ENCODE measurements around the gene IMMP2L.

IMMP2L gene

GRCh38 chr7:110759069-110759468 lies 803.2 kb downstream of the IMMP2L start:
- H3K9me3 ChIP-seq (ENCODE audit: control insufficient read depth in 2 of 2, low read length in 2 of 2), result no peaks in the 10 kb centered on the region
- H3K9ac ChIP-seq (ENCODE audit: low read length in 2 of 2), result no peak overlapping the region
- no peak overlapping the region for H3K4me3 ChIP-seq (ENCODE audit: low read length in 2 of 2)
- H3K36me3 ChIP-seq (ENCODE audit: control insufficient read depth in 2 of 2, insufficient read depth in 2 of 2, low read length in 2 of 2), result no peaks in the 10 kb centered on the region
- no peaks in the 10 kb centered on the region for H3K27me3 ChIP-seq (ENCODE audit: control insufficient read depth in 1 of 2, insufficient read depth in 2 of 2, low read length in 2 of 2)
- H3K27ac ChIP-seq (ENCODE audit: low read length), result no peak overlapping the region
- H3K4me1 ChIP-seq (ENCODE audit: control insufficient read depth, insufficient read depth, low read length), result no peaks in the 10 kb centered on the region

- Histone ChIP-seq H3K27me3 (ENCODE audit: control insufficient read depth in 1 of 2, insufficient read depth in 2 of 2, low read length in 2 of 2) (no peaks in the 10 kb centered on the region), H3K36me3 (ENCODE audit: control insufficient read depth in 2 of 2, insufficient read depth in 2 of 2, low read length in 2 of 2) (no peaks in the 10 kb centered on the region), H3K4me1 (ENCODE audit: control insufficient read depth, insufficient read depth, low read length) (no peaks in the 10 kb centered on the region), H3K9me3 (ENCODE audit: control insufficient read depth in 2 of 2, low read length in 2 of 2) (no peaks in the 10 kb centered on the region), H3K27ac (ENCODE audit: low read length) (no peak overlapping the region), H3K9ac (ENCODE audit: low read length in 2 of 2) (no peak overlapping the region), H3K4me3 (ENCODE audit: low read length in 2 of 2) (no peak overlapping the region)
These were observed 807.6 kb downstream of the IMMP2L start for GRCh38 chr7:110754649-110755048.

GRCh38 chr7:110750931-110751605 lies 811.2 kb downstream of the IMMP2L start:
- H3K9me3 ChIP-seq (ENCODE audit: control insufficient read depth in 2 of 2, low read length in 2 of 2), result peaks cover 0 to 4% of the 10 kb centered on the region in 2 donors
- H3K27me3 ChIP-seq (ENCODE audit: control insufficient read depth in 1 of 2, insufficient read depth in 2 of 2, low read length in 2 of 2), result no peaks in the 10 kb centered on the region
- no peaks in the 10 kb centered on the region for H3K4me1 ChIP-seq (ENCODE audit: control insufficient read depth, insufficient read depth, low read length)
- no peak overlapping the region for H3K4me3 ChIP-seq (ENCODE audit: low read length in 2 of 2)
- H3K36me3 ChIP-seq (ENCODE audit: control insufficient read depth in 2 of 2, insufficient read depth in 2 of 2, low read length in 2 of 2), result no peaks in the 10 kb centered on the region
- no peak overlapping the region for H3K27ac ChIP-seq (ENCODE audit: low read length)
- no peak overlapping the region for H3K9ac ChIP-seq (ENCODE audit: low read length in 2 of 2)

- H3K9me3 ChIP-seq (ENCODE audit: control insufficient read depth in 2 of 2, low read length in 2 of 2), result no peaks in the 10 kb centered on the region
- H3K9ac ChIP-seq (ENCODE audit: low read length in 2 of 2), result no peak overlapping the region
- no peaks in the 10 kb centered on the region for H3K27me3 ChIP-seq (ENCODE audit: control insufficient read depth in 1 of 2, insufficient read depth in 2 of 2, low read length in 2 of 2)
These were observed 829.1 kb downstream of the IMMP2L start for GRCh38 chr7:110733221-110733620.

GRCh38 chr7:110724811-110725210 lies 837.5 kb downstream of the IMMP2L start:
- no peak overlapping the region for H3K27ac ChIP-seq (ENCODE audit: low read length)
- H3K4me1 ChIP-seq (ENCODE audit: control insufficient read depth, insufficient read depth, low read length), result no peaks in the 10 kb centered on the region
- H3K4me3 ChIP-seq (ENCODE audit: low read length in 2 of 2), result no peak overlapping the region
- H3K9me3 ChIP-seq (ENCODE audit: control insufficient read depth in 2 of 2, low read length in 2 of 2), result no peaks in the 10 kb centered on the region
- H3K27me3 ChIP-seq (ENCODE audit: control insufficient read depth in 1 of 2, insufficient read depth in 2 of 2, low read length in 2 of 2), result no peaks in the 10 kb centered on the region
- no peaks in the 10 kb centered on the region for H3K36me3 ChIP-seq (ENCODE audit: control insufficient read depth in 2 of 2, insufficient read depth in 2 of 2, low read length in 2 of 2)
- H3K9ac ChIP-seq (ENCODE audit: low read length in 2 of 2), result no peak overlapping the region

More at GRCh38 chr7:110733221-110733620, 829.1 kb downstream of the IMMP2L start:
- H3K27ac ChIP-seq (ENCODE audit: low read length), result no peak overlapping the region
- no peaks in the 10 kb centered on the region for H3K36me3 ChIP-seq (ENCODE audit: control insufficient read depth in 2 of 2, insufficient read depth in 2 of 2, low read length in 2 of 2)
- H3K4me3 ChIP-seq (ENCODE audit: low read length in 2 of 2), result no peak overlapping the region
- no peaks in the 10 kb centered on the region for H3K4me1 ChIP-seq (ENCODE audit: control insufficient read depth, insufficient read depth, low read length)

GRCh38 chr7:110721395-110721794 lies 840.9 kb downstream of the IMMP2L start:
- Histone ChIP-seq H3K27ac (ENCODE audit: low read length) (no peak overlapping the region), H3K36me3 (ENCODE audit: control insufficient read depth in 2 of 2, insufficient read depth in 2 of 2, low read length in 2 of 2) (no peaks in the 10 kb centered on the region), H3K27me3 (ENCODE audit: control insufficient read depth in 1 of 2, insufficient read depth in 2 of 2, low read length in 2 of 2) (no peaks in the 10 kb centered on the region), H3K9me3 (ENCODE audit: control insufficient read depth in 2 of 2, low read length in 2 of 2) (no peaks in the 10 kb centered on the region), H3K4me3 (ENCODE audit: low read length in 2 of 2) (no peak overlapping the region), H3K9ac (ENCODE audit: low read length in 2 of 2) (no peak overlapping the region), H3K4me1 (ENCODE audit: control insufficient read depth, insufficient read depth, low read length) (no peaks in the 10 kb centered on the region)

GRCh38 chr7:110720626-110721025 lies 841.7 kb downstream of the IMMP2L start:
- H3K27ac ChIP-seq (ENCODE audit: low read length), result no peak overlapping the region
- H3K27me3 ChIP-seq (ENCODE audit: control insufficient read depth in 1 of 2, insufficient read depth in 2 of 2, low read length in 2 of 2), result no peaks in the 10 kb centered on the region
- no peak overlapping the region for H3K9ac ChIP-seq (ENCODE audit: low read length in 2 of 2)
- no peaks in the 10 kb centered on the region for H3K4me1 ChIP-seq (ENCODE audit: control insufficient read depth, insufficient read depth, low read length)
- H3K9me3 ChIP-seq (ENCODE audit: control insufficient read depth in 2 of 2, low read length in 2 of 2), result no peaks in the 10 kb centered on the region
- no peaks in the 10 kb centered on the region for H3K36me3 ChIP-seq (ENCODE audit: control insufficient read depth in 2 of 2, insufficient read depth in 2 of 2, low read length in 2 of 2)
- H3K4me3 ChIP-seq (ENCODE audit: low read length in 2 of 2), result no peak overlapping the region

- no peak overlapping the region for H3K9ac ChIP-seq (ENCODE audit: low read length in 2 of 2)
- no peaks in the 10 kb centered on the region for H3K27me3 ChIP-seq (ENCODE audit: control insufficient read depth in 1 of 2, insufficient read depth in 2 of 2, low read length in 2 of 2)
- no peak overlapping the region for H3K4me3 ChIP-seq (ENCODE audit: low read length in 2 of 2)
- H3K36me3 ChIP-seq (ENCODE audit: control insufficient read depth in 2 of 2, insufficient read depth in 2 of 2, low read length in 2 of 2), result no peaks in the 10 kb centered on the region
- no peaks in the 10 kb centered on the region for H3K9me3 ChIP-seq (ENCODE audit: control insufficient read depth in 2 of 2, low read length in 2 of 2)
- no peaks in the 10 kb centered on the region for H3K4me1 ChIP-seq (ENCODE audit: control insufficient read depth, insufficient read depth, low read length)
- H3K27ac ChIP-seq (ENCODE audit: low read length), result no peak overlapping the region
These were observed 842.6 kb downstream of the IMMP2L start for GRCh38 chr7:110719741-110720140.

- H3K27ac ChIP-seq (ENCODE audit: low read length), result no peak overlapping the region
- H3K4me1 ChIP-seq (ENCODE audit: control insufficient read depth, insufficient read depth, low read length), result no peaks in the 10 kb centered on the region
- no peaks in the 10 kb centered on the region for H3K27me3 ChIP-seq (ENCODE audit: control insufficient read depth in 1 of 2, insufficient read depth in 2 of 2, low read length in 2 of 2)
- H3K9ac ChIP-seq (ENCODE audit: low read length in 2 of 2), result no peak overlapping the region
- H3K36me3 ChIP-seq (ENCODE audit: control insufficient read depth in 2 of 2, insufficient read depth in 2 of 2, low read length in 2 of 2), result no peaks in the 10 kb centered on the region
- no peak overlapping the region for H3K4me3 ChIP-seq (ENCODE audit: low read length in 2 of 2)
- no peaks in the 10 kb centered on the region for H3K9me3 ChIP-seq (ENCODE audit: control insufficient read depth in 2 of 2, low read length in 2 of 2)
These were observed 843.6 kb downstream of the IMMP2L start for GRCh38 chr7:110718503-110719205.

- Histone ChIP-seq H3K4me3 (ENCODE audit: low read length in 2 of 2) (no peak overlapping the region), H3K27me3 (ENCODE audit: control insufficient read depth in 1 of 2, insufficient read depth in 2 of 2, low read length in 2 of 2) (no peaks in the 10 kb centered on the region), H3K36me3 (ENCODE audit: control insufficient read depth in 2 of 2, insufficient read depth in 2 of 2, low read length in 2 of 2) (no peaks in the 10 kb centered on the region), H3K27ac (ENCODE audit: low read length) (no peak overlapping the region), H3K9me3 (ENCODE audit: control insufficient read depth in 2 of 2, low read length in 2 of 2) (peaks cover 0 to under 1% of the 10 kb centered on the region in 2 donors), H3K9ac (ENCODE audit: low read length in 2 of 2) (no peak overlapping the region), H3K4me1 (ENCODE audit: control insufficient read depth, insufficient read depth, low read length) (no peaks in the 10 kb centered on the region)
These were observed 858.1 kb downstream of the IMMP2L start for GRCh38 chr7:110704225-110704624.

- no peaks in the 10 kb centered on the region for H3K4me1 ChIP-seq (ENCODE audit: control insufficient read depth, insufficient read depth, low read length)
- peaks cover 0 to 3% of the 10 kb centered on the region in 2 donors for H3K9me3 ChIP-seq (ENCODE audit: control insufficient read depth in 2 of 2, low read length in 2 of 2)
- no peak overlapping the region for H3K9ac ChIP-seq (ENCODE audit: low read length in 2 of 2)
- H3K4me3 ChIP-seq (ENCODE audit: low read length in 2 of 2), result no peak overlapping the region
- H3K27me3 ChIP-seq (ENCODE audit: control insufficient read depth in 1 of 2, insufficient read depth in 2 of 2, low read length in 2 of 2), result no peaks in the 10 kb centered on the region
- H3K27ac ChIP-seq (ENCODE audit: low read length), result no peak overlapping the region
- no peaks in the 10 kb centered on the region for H3K36me3 ChIP-seq (ENCODE audit: control insufficient read depth in 2 of 2, insufficient read depth in 2 of 2, low read length in 2 of 2)
These were observed 863.7 kb downstream of the IMMP2L start for GRCh38 chr7:110698576-110698975.
